ENCODE data around the gene SACM1L.

Gene SACM1L, protein sequence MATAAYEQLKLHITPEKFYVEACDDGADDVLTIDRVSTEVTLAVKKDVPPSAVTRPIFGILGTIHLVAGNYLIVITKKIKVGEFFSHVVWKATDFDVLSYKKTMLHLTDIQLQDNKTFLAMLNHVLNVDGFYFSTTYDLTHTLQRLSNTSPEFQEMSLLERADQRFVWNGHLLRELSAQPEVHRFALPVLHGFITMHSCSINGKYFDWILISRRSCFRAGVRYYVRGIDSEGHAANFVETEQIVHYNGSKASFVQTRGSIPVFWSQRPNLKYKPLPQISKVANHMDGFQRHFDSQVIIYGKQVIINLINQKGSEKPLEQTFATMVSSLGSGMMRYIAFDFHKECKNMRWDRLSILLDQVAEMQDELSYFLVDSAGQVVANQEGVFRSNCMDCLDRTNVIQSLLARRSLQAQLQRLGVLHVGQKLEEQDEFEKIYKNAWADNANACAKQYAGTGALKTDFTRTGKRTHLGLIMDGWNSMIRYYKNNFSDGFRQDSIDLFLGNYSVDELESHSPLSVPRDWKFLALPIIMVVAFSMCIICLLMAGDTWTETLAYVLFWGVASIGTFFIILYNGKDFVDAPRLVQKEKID

DNA sequence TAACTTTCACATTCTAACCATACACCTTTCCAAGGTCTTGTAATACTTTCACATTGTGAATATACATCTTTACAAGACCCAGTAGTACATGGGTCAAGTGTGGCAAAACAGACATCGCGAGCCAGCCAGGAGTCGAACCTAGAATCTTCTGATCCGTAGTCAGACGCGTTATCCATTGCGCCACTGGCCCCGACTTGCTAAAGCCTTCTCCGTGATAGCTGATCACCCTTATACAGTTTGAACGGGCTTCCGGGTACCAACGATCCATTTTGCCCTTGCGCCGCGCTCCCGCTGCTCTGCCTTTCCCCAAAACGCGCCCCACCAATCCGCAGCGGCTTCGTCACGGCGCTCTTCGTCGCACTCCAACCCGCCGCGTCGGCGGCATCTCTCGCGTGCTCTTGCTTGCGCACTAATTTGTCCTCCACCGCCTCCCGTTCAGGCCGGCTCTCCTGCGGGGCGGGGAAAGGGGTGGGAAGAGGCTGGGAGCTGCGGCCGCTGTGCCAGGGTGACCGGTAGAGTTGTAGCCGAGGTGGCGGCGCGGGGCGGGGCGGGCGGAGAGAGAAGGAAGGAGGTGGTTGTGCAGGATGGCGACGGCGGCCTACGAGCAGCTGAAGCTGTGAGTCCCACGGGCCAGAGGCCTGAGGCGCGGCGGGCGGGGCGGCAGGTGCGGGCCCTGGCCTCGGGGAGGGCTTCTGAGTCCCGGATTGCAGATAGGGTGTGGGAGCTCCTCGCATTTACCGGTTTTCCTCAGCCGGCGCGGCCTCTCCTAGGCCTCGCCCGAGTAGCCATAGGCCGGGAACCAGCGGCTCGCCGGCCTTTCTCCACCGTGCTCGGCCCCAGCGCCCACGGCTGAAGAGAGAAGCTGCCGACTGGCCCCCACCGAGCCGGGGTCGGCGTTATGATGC, at the start of gene SACM1L:
Gene SACM1L, plus strand, starts transcription at position 515 of the 905 bp plus-strand sequence. Its CDS starts 70 bp downstream, at position 585.
- peak; percentile 98 to 99 for DNase-seq

DNA sequence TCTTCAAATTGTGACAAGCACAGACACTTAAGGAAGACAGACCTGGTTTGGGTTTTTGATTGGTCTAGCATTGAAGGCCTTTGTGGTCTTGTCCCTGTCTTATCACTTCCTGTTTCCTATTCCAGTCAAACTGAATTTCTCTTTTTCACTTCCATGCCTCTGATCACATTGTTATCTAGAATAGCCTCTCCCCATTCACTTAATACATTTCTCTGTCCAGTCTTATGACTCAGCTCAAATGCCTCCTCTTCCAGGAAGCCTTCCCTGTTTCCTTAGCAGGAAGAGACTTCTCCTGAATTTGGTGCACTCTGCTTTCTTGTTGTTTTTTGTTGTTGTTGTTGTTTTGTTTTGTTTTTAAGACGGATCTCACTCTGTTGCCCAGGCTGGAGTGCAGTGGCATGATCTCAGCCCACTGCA, 49.1 kb upstream of the SACM1L start:
- peak; percentile 78 to 87 for DNase-seq

DNA sequence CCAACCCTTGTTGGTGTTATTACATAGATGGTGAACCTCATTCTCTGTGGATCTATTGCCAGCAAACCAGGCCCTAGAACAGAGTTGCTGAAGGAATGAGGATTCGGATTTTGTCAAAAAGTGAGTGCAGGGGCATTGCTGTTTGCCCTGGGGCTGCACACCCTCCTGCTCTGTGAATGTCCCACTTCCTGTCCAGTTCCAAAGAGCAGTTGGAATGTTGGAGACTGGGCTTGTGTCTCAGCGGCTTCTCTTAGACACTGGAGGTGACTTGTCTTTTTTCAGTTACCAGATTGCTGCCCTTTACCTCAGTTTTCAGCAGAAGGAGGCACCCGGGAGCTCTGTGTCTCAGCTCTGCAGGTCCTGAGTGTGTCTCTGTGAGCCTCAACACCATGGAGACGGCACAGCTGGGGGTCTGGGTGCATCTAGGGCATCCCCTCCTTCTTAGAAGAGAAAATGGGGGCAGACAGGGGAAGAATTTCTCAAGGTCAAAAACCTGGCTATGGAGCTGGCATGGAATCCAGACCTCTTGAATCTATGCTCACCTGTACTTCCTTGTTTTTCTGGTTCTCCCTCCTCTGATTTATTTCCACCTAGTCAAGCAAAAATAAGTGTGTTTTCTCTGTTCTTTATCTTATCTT, 48.4 kb upstream of the SACM1L start:
- no peak for DNase-seq

DNA sequence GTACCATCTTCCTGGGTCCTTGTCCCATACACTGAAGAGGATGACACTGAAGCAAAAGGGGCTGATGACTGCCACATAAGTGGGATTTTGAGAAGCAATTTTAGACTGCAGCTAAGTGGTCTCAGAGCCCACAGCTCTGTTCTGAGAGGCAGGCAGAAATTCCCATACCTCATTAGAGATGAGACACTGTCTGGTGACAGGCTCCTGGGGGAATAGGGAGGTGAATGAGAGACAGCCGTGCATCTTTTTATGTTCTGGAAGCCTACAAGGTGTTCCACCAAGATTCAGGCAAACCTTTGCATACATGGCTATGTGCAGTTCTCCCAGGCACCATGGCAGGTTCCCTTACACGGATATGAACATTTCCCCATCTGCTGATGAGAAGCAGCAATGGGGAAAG, 47.4 kb upstream of the SACM1L start:
- DNase-seq: no peak

DNA sequence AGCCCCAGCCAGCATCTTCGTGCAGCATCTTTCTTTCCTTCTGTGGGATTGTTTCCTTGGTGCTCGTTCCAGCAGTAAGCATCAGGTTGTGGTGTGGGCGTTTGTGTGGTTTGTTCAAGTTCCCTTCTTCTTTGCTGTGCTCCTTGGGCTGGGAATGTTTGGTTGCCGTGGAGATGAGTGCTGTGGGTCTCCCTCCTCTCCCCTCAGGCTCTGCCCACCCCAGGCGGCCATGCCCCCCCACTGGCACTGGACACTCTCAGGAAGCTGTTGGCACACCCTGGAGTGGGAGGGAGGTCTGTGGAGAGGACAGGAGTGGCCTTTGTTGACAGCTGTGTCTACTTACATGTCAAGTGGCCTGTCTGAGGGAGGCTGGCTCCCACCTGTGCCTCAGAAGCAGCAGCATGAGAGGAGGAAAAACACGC, 46.5 kb upstream of the SACM1L start:
- DNase-seq: peak in 1 of 2 experiments; percentile 17

DNA sequence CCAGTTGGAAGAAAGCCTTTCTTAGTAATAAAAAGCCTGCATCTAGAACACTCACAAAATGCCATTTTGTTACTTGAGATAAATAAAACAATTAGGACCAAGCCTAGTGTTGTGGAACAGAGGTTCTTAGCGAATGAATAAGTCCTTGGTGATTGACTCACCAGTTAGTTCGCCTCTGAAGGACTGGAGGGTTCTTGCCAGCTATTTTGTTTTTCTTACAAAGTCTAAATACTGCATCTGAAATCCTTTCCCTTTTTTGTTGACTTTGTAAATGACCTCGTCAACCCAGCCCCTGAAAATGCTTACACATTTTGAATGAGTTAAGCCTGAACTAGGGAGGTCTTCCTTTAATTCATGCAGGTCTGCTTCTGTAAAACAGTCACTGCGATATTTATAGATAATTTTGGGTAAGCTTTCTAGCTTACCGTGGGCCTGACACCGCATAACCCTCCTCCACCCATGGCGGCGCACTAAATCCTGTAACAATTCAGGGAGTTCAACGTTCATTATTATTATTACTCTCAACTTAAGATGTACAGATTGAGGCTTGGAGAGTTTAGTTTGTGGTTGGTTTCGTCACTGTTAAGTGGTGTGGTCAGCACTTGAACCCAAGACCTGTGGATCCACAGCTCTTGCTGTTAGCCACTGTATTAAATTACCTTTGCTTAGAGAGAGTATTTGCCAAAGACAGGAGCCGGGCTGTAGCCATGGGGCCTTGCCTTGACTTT, 45.0 kb upstream of the SACM1L start:
- no peak for DNase-seq

DNA sequence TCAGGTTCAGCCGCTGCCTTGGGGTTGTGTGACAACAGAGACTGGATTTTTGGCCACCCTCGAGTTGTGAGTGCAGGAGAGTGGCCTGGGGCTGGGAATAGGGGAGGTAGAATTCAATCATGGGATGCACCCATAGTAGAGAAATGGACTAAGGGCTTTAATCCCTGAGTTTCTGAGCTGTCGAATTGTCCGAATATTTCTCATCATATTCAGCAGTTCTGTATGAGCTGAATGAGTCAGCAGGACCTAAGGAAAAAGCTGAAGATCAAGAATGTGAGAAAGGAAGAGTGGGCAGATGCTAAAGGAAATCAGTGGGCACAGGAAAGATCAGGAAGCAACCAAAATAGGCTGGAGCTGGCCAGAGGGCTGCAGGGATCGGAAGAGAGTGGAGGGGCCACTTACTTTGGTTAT, 44.4 kb upstream of the SACM1L start:
- DNase-seq: no peak

DNA sequence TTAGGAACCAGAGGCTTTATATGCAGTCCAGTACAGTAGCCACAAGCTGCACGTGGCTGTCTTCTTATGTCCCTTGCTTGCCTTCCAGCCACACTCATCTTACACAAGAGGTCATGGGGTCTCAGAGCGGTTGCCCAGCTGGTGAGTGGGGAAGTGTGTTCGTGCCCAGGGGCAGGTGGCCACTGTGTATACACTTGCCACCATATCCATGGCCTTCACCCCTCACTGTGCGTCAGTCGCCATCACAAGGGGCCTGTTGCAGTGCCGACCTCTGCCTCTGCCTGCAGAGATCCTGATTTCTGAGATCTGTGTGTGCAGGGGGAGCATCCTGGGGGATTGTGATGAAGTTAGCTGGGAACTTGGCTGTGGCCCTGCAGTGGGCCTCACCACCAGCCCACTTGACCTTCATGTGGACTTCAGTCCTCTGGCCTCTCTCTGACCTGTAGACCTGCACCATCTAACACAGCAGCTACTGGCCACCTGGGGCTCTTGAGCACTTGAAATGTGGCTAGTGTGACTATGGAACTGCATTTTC, 43.1 kb upstream of the SACM1L start:
- no peak for DNase-seq

DNA sequence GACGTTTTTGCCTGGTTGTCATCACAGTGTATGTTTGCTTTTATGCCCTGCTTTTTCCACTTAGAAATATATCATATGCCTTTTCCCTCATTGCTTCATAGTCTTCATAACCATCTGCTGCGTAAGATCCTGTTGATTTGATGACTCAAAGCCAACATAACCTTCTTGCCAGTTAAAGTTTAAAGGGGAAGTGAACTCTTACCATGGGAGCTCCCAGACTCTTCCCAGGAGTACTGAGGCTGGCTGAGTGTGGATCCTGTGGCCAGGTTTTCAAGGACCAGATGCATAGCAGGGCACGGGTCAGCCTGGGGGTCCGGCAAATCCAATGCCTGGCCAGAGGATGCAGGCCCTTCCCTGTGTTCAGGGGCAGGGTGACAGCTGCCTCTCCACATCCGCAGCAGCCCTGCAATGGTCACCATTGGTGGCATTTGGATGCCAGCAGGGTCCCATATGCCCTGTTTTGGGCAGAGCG, 42.0 kb upstream of the SACM1L start:
- peak; percentile 91 to 94 for DNase-seq

DNA sequence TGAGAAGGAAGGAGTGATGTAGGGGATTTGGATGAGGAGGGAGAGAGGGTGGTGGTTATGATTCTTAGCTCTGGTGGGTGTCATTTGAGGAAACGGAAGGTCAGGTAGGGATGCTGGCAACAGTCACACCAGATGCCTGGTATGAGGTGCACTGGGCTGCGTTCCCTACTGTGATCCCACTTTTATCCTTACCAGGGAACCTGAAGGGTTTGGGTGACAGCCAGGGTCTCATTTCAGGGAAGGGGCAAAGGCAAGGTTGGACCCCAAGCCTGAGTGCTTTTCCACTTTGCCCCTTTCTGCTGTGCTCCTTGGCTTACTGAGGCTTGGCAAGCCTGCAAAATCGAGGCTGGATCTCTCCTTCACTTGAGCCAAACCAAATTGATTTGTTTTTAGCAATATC, 36.0 kb upstream of the SACM1L start:
- no peak for DNase-seq

DNA sequence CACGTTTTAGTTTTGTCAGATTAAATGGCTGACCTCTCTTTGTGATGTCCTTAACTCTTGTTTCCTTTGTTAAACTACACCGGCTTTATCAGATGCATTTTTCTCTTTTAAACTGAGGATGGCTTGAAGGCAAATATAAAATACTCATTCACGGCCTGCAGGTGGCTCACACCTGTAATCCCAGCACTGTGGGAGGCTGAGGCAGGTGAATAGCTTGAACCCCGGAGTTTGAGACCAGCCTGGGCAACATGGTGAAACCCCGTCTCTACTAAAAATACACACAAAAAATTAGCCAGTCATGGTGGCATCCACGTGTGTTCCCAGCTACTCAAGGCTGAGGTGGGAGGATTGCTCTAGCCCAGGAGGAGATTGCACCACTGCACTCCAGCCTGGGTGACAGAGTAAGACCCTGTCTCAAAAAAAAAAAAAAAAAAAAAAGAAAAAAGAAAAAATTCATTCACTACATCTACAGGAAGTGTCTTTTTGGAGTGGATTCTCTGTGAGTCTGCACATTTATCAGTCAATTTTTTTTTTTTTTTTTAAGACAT, 34.7 kb upstream of the SACM1L start:
- DNase-seq: no peak

DNA sequence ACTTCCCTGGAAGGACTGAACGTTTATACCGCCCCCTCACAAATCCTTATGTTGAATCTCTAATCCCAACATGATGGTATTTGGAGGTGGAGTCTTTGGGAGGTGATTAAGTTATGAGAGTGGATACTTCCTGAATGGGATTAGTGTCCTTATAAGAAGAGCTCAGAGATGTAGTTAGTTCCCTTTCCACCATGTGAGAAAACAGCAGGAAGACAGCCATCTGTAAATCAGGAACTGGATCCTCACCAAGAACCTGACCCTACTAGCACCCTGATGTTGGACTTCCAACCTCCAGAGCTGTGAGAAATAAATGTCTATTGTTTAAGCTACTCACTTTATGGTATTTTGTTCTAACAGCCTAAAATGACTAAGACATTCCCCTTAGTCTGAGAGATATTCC, 33.3 kb upstream of the SACM1L start:
- peak in 1 of 2 experiments; percentile 26 for DNase-seq

DNA sequence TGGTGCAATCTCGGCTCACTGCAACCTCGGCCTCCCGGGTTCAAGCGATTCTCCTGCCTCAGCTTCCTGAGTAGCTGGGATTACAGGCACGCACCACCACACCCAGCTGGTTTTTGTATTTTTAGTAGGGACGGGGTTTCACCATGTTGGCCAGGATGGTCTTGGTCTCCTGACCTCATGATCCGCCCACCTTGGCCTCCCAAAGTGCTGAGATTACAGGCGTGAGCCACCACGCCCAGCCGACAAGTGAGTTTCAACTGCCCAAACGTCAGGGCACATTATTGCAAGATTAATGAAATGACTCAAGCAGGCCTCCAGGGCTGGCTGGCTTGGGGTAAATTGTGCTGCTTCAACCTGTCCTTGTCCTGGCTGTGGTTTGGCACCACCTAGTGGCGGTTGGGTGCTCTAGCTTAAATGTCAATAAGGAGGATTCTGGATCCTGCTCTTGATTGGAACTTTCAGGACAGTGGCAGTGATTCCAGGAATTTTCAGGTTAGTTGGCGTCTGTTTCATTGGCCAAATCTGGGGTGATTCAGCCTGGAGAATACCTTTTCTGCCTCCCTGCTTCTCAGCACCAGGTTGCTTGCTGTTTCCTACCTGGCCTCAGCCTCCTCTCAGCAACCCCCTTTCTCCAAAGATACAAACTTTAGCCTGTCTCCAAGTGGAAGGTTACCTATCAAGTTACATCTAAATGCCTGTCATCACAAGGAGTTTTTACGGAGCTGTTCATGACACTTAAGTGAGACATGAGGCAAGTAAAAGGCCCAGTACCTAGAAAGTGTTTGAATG, 32.4 kb upstream of the SACM1L start:
- peak; percentile 88 to 89 for DNase-seq

DNA sequence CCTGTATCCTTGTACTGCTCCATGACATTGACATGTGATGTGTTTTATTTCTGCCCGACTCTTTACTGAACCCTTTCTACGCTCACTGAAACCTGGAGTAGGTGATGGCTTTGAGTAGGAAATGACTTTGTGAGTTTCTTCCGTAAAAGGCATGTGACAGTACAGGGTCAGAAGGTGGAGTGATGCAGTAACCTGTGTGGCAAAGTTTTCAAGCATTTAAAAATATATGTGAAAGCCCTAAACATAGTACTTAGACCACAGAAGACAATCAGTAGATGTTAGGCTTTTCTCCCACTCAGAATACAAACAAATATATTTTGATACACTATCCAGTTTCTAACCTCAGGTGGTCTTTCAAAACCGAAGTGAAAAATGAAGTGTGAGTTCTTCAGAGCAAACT, 31.3 kb upstream of the SACM1L start:
- DNase-seq: no peak

DNA sequence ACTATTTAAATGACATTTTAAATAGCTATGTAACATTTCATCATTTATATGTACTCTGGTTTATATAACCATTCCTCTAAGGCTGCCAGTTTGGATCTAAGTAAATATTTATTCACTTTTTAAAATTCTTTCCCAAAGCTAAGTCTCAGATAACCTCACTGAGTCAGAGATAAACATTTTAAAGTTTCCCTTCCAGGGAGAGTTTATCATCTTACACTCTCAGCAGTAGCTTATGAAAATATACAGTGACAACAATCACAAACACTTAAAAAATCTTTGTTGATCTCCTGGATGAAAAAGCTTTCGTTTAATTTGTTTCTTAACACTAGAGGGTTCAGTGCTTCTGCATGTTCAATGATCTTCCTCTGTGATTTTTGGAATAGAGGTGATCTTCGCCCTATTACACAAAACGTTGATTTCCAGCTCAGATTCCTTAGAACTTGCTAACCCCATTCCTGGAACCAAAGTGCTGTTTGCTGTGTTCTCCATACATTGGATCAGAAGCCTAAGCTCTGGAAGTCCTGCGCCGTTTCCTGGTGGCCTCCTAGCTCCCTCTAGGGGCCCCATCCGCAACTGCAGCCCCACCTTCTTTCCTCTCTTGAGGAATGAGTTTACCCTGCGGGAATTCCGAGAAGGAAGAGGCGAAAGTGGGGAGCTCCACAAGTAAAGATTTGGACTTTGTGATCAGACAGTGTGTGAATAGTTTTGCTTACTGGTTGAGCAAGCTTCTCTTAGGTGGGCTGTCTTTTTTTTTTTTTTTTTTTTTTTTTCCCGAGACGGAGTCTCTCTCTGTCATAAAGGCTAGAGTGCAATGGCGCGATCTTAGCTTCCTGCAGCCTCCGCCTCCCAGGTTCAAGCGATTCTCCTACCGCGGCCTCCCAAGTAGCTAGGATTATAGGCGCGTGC, 29.3 kb upstream of the SACM1L start:
- peak; percentile 42 to 58 for DNase-seq

DNA sequence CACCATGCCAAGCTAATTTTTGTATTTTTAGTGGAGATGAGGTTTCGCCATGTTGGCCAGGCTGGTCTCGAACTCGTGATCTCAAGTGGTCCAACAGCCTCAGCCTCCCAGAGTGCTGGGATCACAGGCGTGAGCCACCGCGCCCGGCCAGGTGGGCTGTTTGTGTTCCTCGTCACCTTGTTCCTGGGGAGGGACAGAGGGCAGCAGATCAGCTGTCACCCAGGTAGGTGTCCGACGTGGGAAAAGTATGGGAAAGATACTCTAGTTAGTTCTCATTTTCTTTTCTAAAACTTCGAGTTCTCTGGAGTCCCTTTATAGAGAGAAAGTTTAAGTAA, 28.7 kb upstream of the SACM1L start:
- DNase-seq: no peak

DNA sequence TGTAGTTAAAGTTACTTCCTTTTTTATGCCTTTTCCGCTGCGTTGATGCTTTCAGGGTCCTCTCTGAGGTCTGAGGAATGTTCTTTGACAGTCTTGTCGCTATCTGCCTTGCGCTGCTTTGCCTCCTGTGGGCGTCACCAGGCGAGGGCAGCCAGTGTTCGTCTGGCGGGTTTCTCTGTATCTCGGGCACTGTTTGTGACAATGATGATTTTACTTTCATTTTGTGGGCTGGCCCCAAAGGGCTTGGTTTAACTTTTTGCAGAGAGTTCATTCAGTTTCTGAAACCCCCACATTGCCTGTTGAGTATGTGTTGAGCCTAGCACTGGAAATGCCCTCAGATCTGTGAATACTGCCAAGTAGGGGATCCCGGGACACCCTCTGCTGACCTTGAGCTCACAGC, 24.6 kb upstream of the SACM1L start:
- peak; percentile 77 for DNase-seq

DNA sequence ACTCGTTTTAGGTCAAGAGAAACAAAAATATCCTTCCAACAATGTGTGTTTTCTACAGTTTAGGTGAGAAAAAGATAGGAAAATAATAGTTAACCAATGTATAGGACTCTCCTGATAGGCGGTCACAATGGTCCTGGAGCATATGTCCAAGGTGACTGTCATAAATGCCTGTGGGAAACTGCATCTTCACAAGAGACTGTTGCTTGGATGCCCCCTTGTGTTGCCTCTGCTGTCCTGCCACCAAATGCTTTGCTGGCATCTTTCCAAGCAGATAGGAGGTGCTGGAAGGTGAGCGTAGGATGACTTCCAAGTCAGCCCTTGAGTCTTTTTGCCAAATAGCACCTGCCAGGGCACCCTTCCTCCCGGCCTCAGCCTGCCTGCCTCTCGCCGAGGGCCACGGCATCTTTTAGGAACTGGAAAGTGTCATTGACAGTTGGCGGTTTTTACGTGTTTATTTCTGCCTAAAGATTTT, 24.1 kb upstream of the SACM1L start:
- peak; percentile 73 to 74 for DNase-seq

DNA sequence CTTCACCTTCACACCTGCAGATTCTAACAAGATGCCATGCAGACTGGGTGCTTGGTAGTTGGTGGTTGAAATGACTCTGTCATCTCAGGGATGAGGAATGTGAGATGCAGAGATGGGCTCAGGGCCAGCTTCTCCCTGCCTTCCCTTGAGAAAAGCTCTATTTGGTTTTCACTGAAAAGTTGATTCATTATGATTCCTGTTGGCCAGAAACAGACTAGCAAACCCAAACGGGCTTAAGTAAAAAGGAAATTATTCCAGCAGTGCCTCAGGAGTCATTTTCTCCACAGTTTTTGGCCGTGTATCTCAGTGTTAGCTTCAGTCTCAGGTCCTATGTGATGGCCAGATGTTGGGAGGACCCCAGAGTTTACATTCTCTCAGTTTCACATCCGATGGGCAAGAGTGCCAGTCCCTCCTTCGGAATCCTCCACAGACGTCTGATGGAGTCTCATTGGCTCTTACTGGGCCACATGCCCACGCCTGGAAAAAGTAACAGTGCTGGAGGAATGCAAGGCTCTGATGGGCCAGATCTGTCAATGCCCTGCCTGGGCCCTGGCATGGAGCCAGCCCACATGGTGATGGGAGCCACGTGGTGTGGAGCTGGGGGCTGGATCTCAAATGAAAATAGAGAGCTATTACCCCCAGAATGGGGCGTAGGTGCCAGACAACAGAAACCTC, 22.3 kb upstream of the SACM1L start:
- no peak for DNase-seq

Data from Kasumi-1 (cell line).